ENCODE data around the gene MBLAC2. TPM values are rescaled to one million over a fixed set of nuclear protein-coding genes. Genes with fewer than 3 reads are reported as not detected.

The MBLAC2 gene
- polyA plus RNA-seq, 1 of the 3 experiments (the other 2 are of a cell fraction): 2.0 TPM

DNA sequence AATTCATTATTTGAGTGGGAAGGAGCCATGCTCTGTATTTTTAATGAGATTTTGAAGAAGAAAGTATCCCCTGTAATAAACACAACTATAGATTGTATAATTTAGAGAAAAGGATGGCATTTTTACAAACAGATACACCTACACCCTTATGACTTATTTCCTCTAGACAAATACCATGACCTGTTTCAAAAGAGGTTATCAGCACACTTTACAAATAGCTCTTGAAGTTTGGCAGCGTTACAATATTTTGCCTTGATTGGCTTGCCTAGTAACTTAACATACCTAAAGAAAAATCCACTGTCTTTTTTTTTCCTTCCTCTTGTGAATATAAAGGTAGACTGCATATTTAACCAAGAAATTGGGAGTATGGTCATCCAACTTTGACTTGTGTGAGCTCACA, 36.5 kb downstream of the MBLAC2 start (continued):
- TF ChIP-seq, protein P1, sequence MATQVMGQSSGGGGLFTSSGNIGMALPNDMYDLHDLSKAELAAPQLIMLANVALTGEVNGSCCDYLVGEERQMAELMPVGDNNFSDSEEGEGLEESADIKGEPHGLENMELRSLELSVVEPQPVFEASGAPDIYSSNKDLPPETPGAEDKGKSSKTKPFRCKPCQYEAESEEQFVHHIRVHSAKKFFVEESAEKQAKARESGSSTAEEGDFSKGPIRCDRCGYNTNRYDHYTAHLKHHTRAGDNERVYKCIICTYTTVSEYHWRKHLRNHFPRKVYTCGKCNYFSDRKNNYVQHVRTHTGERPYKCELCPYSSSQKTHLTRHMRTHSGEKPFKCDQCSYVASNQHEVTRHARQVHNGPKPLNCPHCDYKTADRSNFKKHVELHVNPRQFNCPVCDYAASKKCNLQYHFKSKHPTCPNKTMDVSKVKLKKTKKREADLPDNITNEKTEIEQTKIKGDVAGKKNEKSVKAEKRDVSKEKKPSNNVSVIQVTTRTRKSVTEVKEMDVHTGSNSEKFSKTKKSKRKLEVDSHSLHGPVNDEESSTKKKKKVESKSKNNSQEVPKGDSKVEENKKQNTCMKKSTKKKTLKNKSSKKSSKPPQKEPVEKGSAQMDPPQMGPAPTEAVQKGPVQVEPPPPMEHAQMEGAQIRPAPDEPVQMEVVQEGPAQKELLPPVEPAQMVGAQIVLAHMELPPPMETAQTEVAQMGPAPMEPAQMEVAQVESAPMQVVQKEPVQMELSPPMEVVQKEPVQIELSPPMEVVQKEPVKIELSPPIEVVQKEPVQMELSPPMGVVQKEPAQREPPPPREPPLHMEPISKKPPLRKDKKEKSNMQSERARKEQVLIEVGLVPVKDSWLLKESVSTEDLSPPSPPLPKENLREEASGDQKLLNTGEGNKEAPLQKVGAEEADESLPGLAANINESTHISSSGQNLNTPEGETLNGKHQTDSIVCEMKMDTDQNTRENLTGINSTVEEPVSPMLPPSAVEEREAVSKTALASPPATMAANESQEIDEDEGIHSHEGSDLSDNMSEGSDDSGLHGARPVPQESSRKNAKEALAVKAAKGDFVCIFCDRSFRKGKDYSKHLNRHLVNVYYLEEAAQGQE (IDR thresholded peaks at IDR 0.05; ENCODE audit: low read depth, low read length): no peak

DNA sequence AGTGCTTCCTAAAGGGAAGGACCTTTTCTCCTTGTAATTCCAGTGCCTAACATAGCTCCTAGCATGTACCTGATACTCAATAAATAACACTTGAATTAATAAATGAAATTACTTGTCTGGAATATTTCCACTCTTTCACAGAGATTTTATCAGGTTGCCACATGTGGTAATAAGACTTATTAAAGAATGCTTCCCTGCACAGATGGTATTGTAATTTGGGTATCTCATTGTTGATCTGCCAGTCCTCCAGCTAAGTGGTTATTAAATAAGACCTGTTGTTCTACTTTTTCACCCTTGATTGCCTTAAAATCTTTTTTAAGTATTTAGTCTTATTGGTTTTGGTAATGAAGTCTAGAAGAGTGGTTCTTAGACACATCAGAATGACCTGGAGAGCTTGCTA, 36.9 kb downstream of the MBLAC2 start:
- H3K9ac ChIP-seq: no peak overlapping the region
- H3F3A ChIP-seq (replicated peaks; ENCODE audit: insufficient read depth): no peaks in the 10 kb centered on the region
- ChIA-PET POLR2A (no interaction called here), CTCF (interaction anchor here (0.6 to 6.1 kb wide), 10 partner anchors 10 to 1710 kb away, joined by 3 to 32 read pairs (median 4); partner anchors contain the start of gene LYSMD3)
- DNase-seq: peak; percentile 20
- peaks cover 0 to 10% of the 10 kb centered on the region in 2 experiments; a peak in 2 of 4 replicates for H3K4me1 ChIP-seq (ENCODE audit: control insufficient read depth in 1 of 2, insufficient read depth in 2 of 2, low read depth in 1 of 2, low read length in 1 of 2)
- peak; percentile 43 for TF ChIP-seq CHD2 (IDR thresholded peaks at IDR 0.05; ENCODE audit: low read length, partially characterized antibody)
- no peak for TF ChIP-seq SIN3A (IDR thresholded peaks at IDR 0.05; ENCODE audit: borderline replicate concordance, low read depth, low read length)
- peak; percentile 89 for TF ChIP-seq RCOR1 (IDR thresholded peaks at IDR 0.05; ENCODE audit: low read length)
- peak; percentile 39; the same call in 1 of the 2 replicates for TF ChIP-seq TCF12 (IDR thresholded peaks at IDR 0.05)
- peak in 1 of 2 experiments; percentile 84; a peak in 2 of 4 replicates for TF ChIP-seq EP300 (IDR thresholded peaks at IDR 0.05; ENCODE audit: borderline replicate concordance in 1 of 2, low read depth in 1 of 2, low read length in 1 of 2)
- TF ChIP-seq GATA2 (CRISPR knock-in tag; IDR thresholded peaks at IDR 0.05): peak; percentile 68
- H3K9me2 ChIP-seq: no peaks in the 10 kb centered on the region
- no peaks in the 10 kb centered on the region for H4K20me1 ChIP-seq (ENCODE audit: insufficient read depth)
- no peak overlapping the region for H3K27ac ChIP-seq (ENCODE audit: low read depth in 2 of 2, low read length in 1 of 2)
- H3K79me2 ChIP-seq (ENCODE audit: insufficient read depth): no peaks in the 10 kb centered on the region
- H3K4me3 ChIP-seq (ENCODE audit: low read depth in 2 of 2, low read length in 1 of 2): no peak overlapping the region
- no peaks in the 10 kb centered on the region for H3K27me3 ChIP-seq (ENCODE audit: insufficient read depth)
- no peaks in the 10 kb centered on the region for H3K9me3 ChIP-seq
- no peak overlapping the region for H2AFZ ChIP-seq (ENCODE audit: low read depth)
- H3K36me3 ChIP-seq (replicated peaks in 1 of 2; ENCODE audit: control insufficient read depth in 1 of 2, insufficient read depth in 2 of 2, low read length in 1 of 2): no peaks in the 10 kb centered on the region
- H3K4me2 ChIP-seq: no peak overlapping the region

DNA sequence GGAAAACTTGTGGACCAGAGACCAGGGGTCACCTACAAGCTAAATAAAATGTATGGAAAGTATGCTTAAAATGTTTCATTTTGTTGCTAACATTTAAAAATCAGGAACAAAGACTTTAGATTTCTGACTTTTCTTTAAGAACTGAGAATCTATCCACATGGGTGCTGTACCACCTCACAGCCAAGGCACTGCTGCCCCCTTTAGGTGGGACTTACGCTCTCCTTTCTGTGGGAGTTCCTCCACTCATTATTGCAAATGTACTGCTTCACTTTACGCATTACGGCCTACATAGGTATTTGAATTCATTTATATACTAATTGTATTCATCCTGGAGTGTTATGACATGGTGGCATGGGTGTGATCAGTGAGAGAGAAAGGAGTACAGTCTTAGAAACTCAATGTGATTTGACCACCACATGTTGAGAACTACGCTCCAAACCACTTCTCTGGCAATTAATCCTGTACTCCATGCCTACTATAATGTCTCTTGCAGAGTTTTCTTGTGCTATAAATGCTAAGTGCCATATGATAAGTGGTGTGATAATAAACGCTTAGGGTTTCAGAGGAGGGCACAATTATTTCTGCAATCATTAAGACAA, 40.4 kb downstream of the MBLAC2 start:
- no peak overlapping the region for H3K9ac ChIP-seq
- H3K27ac ChIP-seq (ENCODE audit: low read depth in 2 of 2, low read length in 1 of 2): no peak overlapping the region
- H3F3A ChIP-seq (replicated peaks; ENCODE audit: insufficient read depth): no peaks in the 10 kb centered on the region
- H2AFZ ChIP-seq (ENCODE audit: low read depth): no peak overlapping the region
- TF ChIP-seq FOSL2 (IDR thresholded peaks at IDR 0.05; ENCODE audit: borderline replicate concordance, low read depth) (no peak), FOXJ3 (CRISPR knock-in tag; IDR thresholded peaks at IDR 0.05) (no peak), RAD21 (IDR thresholded peaks at IDR 0.05; ENCODE audit: low read length) (peak; percentile 82), NFIC (IDR thresholded peaks at IDR 0.05; ENCODE audit: borderline replicate concordance) (no peak), MEF2A (IDR thresholded peaks at IDR 0.05; ENCODE audit: borderline replicate concordance, low read depth) (no peak), POLR2AphosphoS5 (IDR thresholded peaks at IDR 0.05; ENCODE audit: low read depth, low read length) (no peak), SMC3 (IDR thresholded peaks at IDR 0.05; ENCODE audit: low read depth, low read length) (peak; percentile 43), SIN3A (IDR thresholded peaks at IDR 0.05; ENCODE audit: borderline replicate concordance, low read depth, low read length) (no peak)
- TF ChIP-seq, protein P2, sequence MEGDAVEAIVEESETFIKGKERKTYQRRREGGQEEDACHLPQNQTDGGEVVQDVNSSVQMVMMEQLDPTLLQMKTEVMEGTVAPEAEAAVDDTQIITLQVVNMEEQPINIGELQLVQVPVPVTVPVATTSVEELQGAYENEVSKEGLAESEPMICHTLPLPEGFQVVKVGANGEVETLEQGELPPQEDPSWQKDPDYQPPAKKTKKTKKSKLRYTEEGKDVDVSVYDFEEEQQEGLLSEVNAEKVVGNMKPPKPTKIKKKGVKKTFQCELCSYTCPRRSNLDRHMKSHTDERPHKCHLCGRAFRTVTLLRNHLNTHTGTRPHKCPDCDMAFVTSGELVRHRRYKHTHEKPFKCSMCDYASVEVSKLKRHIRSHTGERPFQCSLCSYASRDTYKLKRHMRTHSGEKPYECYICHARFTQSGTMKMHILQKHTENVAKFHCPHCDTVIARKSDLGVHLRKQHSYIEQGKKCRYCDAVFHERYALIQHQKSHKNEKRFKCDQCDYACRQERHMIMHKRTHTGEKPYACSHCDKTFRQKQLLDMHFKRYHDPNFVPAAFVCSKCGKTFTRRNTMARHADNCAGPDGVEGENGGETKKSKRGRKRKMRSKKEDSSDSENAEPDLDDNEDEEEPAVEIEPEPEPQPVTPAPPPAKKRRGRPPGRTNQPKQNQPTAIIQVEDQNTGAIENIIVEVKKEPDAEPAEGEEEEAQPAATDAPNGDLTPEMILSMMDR (IDR thresholded peaks at IDR 0.05): peak; percentile 71
- TF ChIP-seq, protein P3, sequence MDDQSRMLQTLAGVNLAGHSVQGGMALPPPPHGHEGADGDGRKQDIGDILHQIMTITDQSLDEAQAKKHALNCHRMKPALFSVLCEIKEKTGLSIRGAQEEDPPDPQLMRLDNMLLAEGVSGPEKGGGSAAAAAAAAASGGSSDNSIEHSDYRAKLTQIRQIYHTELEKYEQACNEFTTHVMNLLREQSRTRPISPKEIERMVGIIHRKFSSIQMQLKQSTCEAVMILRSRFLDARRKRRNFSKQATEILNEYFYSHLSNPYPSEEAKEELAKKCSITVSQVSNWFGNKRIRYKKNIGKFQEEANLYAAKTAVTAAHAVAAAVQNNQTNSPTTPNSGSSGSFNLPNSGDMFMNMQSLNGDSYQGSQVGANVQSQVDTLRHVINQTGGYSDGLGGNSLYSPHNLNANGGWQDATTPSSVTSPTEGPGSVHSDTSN (IDR thresholded peaks at IDR 0.05): no peak
- H3K4me2 ChIP-seq: no peak overlapping the region
- no peaks in the 10 kb centered on the region for H3K27me3 ChIP-seq (ENCODE audit: insufficient read depth)
- no peaks in the 10 kb centered on the region for H3K36me3 ChIP-seq (replicated peaks in 1 of 2; ENCODE audit: control insufficient read depth in 1 of 2, insufficient read depth in 2 of 2, low read length in 1 of 2)
- CTCF ChIA-PET: interaction anchor here (0.6 to 2.0 kb wide), 17 partner anchors 8 to 1744 kb away, joined by 3 to 21 read pairs (median 4); partner anchors contain the start of gene CETN3
- H3K4me3 ChIP-seq (ENCODE audit: low read depth in 2 of 2, low read length in 1 of 2): no peak overlapping the region
- H3K79me2 ChIP-seq (ENCODE audit: insufficient read depth): no peaks in the 10 kb centered on the region
- DNase-seq: peak; percentile 25
- no peaks in the 10 kb centered on the region for H4K20me1 ChIP-seq (ENCODE audit: insufficient read depth)
- peaks cover 0 to 10% of the 10 kb centered on the region in 2 experiments; a peak in 2 of 4 replicates for H3K4me1 ChIP-seq (ENCODE audit: control insufficient read depth in 1 of 2, insufficient read depth in 2 of 2, low read depth in 1 of 2, low read length in 1 of 2)
- POLR2A ChIA-PET: no interaction called here
- no peaks in the 10 kb centered on the region for H3K9me3 ChIP-seq
- H3K9me2 ChIP-seq: no peaks in the 10 kb centered on the region
- WGBS (ENCODE audit: low lambda C conversion rate): 78% methylated on average over 5 of the region's 5 CpGs

Measured in SK-N-SH (cell line).